ENCODE measurements around the gene PNLIPRP2.

Gene PNLIPRP2

DNA sequence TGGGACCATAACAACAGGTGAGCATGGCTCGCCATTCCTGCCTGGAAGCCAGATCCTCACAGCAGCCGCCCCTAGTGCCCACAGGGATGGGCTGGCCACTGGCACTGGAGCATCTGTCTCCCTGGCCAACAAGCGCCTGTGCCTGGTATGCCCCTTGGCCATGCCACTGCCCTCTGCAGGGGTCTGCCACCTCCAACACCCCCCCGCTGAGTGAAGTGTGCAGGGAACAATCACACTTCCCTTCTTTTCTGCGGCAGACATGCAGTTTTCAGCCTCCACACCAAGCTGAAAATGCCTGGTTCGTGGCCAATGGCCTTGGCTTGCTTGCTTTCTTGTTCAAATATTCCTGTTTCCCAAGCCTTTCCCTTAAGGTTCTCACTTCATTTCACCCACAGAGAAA is 70.9 kb downstream of the PNLIPRP2 start:
- no peak overlapping the region for H3K27ac ChIP-seq
- no peak for DNase-seq (ENCODE audit: low spot score)
- CTCF ChIA-PET = interaction anchor here (0.7 to 1.6 kb wide), 2 partner anchors 97 to 122 kb away, joined by 3 to 8 read pairs; no protein-coding TSS in a partner anchor
- TF ChIP-seq, protein P1, sequence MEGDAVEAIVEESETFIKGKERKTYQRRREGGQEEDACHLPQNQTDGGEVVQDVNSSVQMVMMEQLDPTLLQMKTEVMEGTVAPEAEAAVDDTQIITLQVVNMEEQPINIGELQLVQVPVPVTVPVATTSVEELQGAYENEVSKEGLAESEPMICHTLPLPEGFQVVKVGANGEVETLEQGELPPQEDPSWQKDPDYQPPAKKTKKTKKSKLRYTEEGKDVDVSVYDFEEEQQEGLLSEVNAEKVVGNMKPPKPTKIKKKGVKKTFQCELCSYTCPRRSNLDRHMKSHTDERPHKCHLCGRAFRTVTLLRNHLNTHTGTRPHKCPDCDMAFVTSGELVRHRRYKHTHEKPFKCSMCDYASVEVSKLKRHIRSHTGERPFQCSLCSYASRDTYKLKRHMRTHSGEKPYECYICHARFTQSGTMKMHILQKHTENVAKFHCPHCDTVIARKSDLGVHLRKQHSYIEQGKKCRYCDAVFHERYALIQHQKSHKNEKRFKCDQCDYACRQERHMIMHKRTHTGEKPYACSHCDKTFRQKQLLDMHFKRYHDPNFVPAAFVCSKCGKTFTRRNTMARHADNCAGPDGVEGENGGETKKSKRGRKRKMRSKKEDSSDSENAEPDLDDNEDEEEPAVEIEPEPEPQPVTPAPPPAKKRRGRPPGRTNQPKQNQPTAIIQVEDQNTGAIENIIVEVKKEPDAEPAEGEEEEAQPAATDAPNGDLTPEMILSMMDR (conservative IDR thresholded peaks at IDR 0.05; ENCODE audit: low read depth) = no peak
- POLR2A ChIA-PET (ENCODE audit: low non-redundant PET) = no interaction called here

DNA sequence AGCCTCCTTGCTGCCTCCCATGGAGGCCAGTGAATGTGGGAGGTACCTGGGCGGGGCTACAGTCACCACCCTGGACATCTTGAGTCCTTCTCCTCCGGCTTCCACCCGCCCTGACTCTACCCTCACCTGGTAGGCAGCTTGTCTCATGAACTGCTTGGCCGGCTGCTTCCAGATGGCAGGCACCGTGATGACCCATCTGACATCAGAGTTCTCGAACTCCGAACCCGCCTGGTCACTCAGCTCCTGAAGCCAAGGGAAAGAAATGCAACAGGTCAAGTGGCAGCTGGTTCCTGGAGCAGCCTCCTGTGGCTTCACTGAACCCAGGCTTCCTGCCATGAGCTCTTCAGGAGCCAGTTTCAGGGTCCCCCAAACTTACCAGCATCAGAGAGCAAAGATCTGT is 71.5 kb downstream of the PNLIPRP2 start:
- TF ChIP-seq, protein P1 (conservative IDR thresholded peaks at IDR 0.05; ENCODE audit: low read depth) = no peak
- no peak overlapping the region for H3K27ac ChIP-seq
- ChIA-PET CTCF (interaction anchor here (0.5 to 1.6 kb wide), 5 partner anchors 9 to 1805 kb away, joined by 3 to 8 read pairs (median 3); no protein-coding TSS in a partner anchor), POLR2A (ENCODE audit: low non-redundant PET) (no interaction called here)
- no peak for DNase-seq (ENCODE audit: low spot score)

DNA sequence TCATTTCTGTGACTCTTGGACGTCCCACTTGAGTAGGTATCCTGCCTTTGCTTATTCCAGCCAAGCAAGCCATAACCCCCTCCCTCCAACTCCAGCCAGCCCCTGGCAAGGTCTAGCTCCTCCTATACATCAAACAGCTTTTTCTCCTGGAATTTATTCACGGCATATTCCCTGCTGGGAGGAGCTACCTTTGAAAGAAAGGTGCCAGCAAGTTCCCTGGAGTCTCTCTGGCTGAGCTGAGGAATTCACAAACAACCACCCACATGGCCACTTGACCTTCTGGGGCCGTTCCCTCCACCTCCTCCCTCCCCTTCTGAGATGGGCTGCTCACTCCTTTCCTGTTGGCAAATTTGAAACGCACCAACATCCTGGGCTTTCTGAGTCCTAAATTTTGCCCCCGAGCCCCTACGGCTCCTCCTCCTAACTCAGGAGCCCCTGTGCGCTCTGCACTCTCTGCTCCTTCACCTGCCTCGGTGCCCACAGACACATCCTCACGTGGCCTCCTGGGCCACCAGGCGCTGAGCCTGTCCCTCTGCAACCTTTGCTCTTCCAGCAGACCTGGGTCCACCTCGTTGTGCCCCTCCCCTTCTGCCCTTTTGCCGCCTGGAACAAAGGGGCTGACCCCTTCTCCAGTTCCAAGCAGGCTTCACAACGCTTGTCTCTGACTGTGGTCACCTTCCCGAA is 73.6 kb downstream of the PNLIPRP2 start:
- ChIA-PET CTCF (no interaction called here), POLR2A (ENCODE audit: low non-redundant PET) (no interaction called here)
- DNase-seq (ENCODE audit: low spot score) = no peak
- no peak overlapping the region for H3K27ac ChIP-seq
- TF ChIP-seq, protein P1 (conservative IDR thresholded peaks at IDR 0.05; ENCODE audit: low read depth) = no peak
